ENCODE data around the gene AGBL4. TPM values are rescaled to one million over a fixed set of nuclear protein-coding genes. Genes with fewer than 3 reads are reported as not detected.
"Not testable (repeated sequence)": the region's sequence is repeated elsewhere in the genome, so short reads cannot be mapped to it uniquely, and the experiment has no call there.

The AGBL4 gene
- total RNA-seq, 4 donors from 2014 or later, result not detected

GRCh38 chr1:49307457-49307856 lies 716.3 kb downstream of the AGBL4 start:
- no peaks in the 10 kb centered on the region for H3K36me3 ChIP-seq
- H3K4me1 ChIP-seq, result no peaks in the 10 kb centered on the region
- H3K9me3 ChIP-seq, result no peaks in the 10 kb centered on the region
- ATAC-seq, result no peak
- no peak for DNase-seq
- TF ChIP-seq POLR2A (IDR thresholded peaks at IDR 0.05), result no peak
- no peak for TF ChIP-seq CTCF (IDR thresholded peaks at IDR 0.05 in 4 of 5, conservative IDR thresholded peaks at IDR 0.05 in 1 of 5)
- intact Hi-C loops (cut with DNase I; ENCODE audit: low total_unique reads) (no loop called here), in situ Hi-C loops (cut with MboI; ENCODE audit: low sequenced_read_pairs in 4 of 4) (no loop called here)
- no peak overlapping the region for H3K4me3 ChIP-seq
- no peak overlapping the region for H3K27ac ChIP-seq
- no peaks in the 10 kb centered on the region for H3K27me3 ChIP-seq

GRCh38 chr1:49306507-49307070 lies 717.2 kb downstream of the AGBL4 start:
- ATAC-seq (no peak), DNase-seq (no peak)
- in situ Hi-C loops (cut with MboI; ENCODE audit: low sequenced_read_pairs in 4 of 4) (no loop called here), intact Hi-C loops (cut with DNase I; ENCODE audit: low total_unique reads) (no loop called here)
- Histone ChIP-seq H3K4me1 (no peaks in the 10 kb centered on the region), H3K27ac (no peak overlapping the region), H3K9me3 (no peaks in the 10 kb centered on the region), H3K36me3 (no peaks in the 10 kb centered on the region), H3K4me3 (no peak overlapping the region), H3K27me3 (no peaks in the 10 kb centered on the region)
- no peak for TF ChIP-seq CTCF (IDR thresholded peaks at IDR 0.05 in 4 of 5, conservative IDR thresholded peaks at IDR 0.05 in 1 of 5)
- TF ChIP-seq POLR2A (IDR thresholded peaks at IDR 0.05), result no peak

GRCh38 chr1:49302400-49302799 lies 721.4 kb downstream of the AGBL4 start:
- in situ Hi-C loops (cut with MboI; ENCODE audit: low sequenced_read_pairs in 4 of 4); H3K9me3 ChIP-seq; H3K27me3 ChIP-seq; ATAC-seq; H3K4me3 ChIP-seq; H3K36me3 ChIP-seq; H3K4me1 ChIP-seq; intact Hi-C loops (cut with DNase I; ENCODE audit: low total_unique reads); H3K27ac ChIP-seq; DNase-seq: not testable (repeated sequence)

- Histone ChIP-seq H3K27me3 (no peaks in the 10 kb centered on the region), H3K27ac (no peak overlapping the region), H3K9me3 (no peaks in the 10 kb centered on the region), H3K4me3 (no peak overlapping the region), H3K36me3 (no peaks in the 10 kb centered on the region), H3K4me1 (no peaks in the 10 kb centered on the region)
- in situ Hi-C loops (cut with MboI; ENCODE audit: low sequenced_read_pairs in 4 of 4), result no loop called here
- ATAC-seq, result no peak
- intact Hi-C loops (cut with DNase I; ENCODE audit: low total_unique reads), result no loop called here
- peak; percentile 7 to 14 for DNase-seq
- TF ChIP-seq POLR2A (IDR thresholded peaks at IDR 0.05) (no peak), CTCF (IDR thresholded peaks at IDR 0.05 in 4 of 5, conservative IDR thresholded peaks at IDR 0.05 in 1 of 5) (no peak)
These were observed 725.5 kb downstream of the AGBL4 start for GRCh38 chr1:49298304-49298703.

- DNase-seq, result no peak
These were observed 726.0 kb downstream of the AGBL4 start for GRCh38 chr1:49297783-49298182.

More at GRCh38 chr1:49297783-49298182, 726.0 kb downstream of the AGBL4 start:
- Histone ChIP-seq H3K27me3 (no peaks in the 10 kb centered on the region), H3K36me3 (no peaks in the 10 kb centered on the region), H3K9me3 (no peaks in the 10 kb centered on the region), H3K4me1 (no peaks in the 10 kb centered on the region), H3K4me3 (no peak overlapping the region), H3K27ac (no peak overlapping the region)
- no peak for ATAC-seq
- intact Hi-C loops (cut with DNase I; ENCODE audit: low total_unique reads) (no loop called here), in situ Hi-C loops (cut with MboI; ENCODE audit: low sequenced_read_pairs in 4 of 4) (no loop called here)
- TF ChIP-seq POLR2A (IDR thresholded peaks at IDR 0.05), result no peak
- TF ChIP-seq CTCF (IDR thresholded peaks at IDR 0.05 in 4 of 5, conservative IDR thresholded peaks at IDR 0.05 in 1 of 5), result no peak
